MCF 10A (cell line): ENCODE results near the gene RAET1E. TPM values are rescaled to one million over a fixed set of nuclear protein-coding genes. Genes with fewer than 3 reads are reported as not detected.

Experiments
- BruUV-seq: library from RNA; stranded (reverse); fragments of 400-500 nt; replicated peaks from 2 replicates; lab custom pipeline; 2021; lab: Mats Ljungman, UMichigan
- CTCF ChIA-PET: fragments of 300-600 bp; sonication (Branson Sonifier 250); formaldehyde crosslinking; extraction: SDS; loops from one replicate; lab custom pipeline; 2021; ENCODE audit warnings: antibody characterized with exemption, inconsistent platforms; lab: Yijun Ruan, JAX
- POLR2A ChIA-PET: fragments of 300-600, 350-650 bp; sonication (Branson Sonifier 250); formaldehyde crosslinking; extraction: SDS; loops from one replicate; lab custom pipeline; 2020; ENCODE audit warnings: antibody characterized with exemption, inconsistent platforms; lab: Yijun Ruan, JAX
- DNase-seq: peaks from one replicate; pipeline ENCODE4 v3.0.0-alpha.2; 2018; ENCODE audit not compliant: unreplicated experiment
- H3K27ac Mint-ChIP-seq: one replicate; pipeline ENCODE4 v1.8.0; 2022; ENCODE audit warnings: mild to moderate bottlenecking, low read depth, mixed read lengths; ENCODE audit not compliant: unreplicated experiment
- H3K27me3 Mint-ChIP-seq: one replicate; pipeline ENCODE4 v1.8.0; 2022; ENCODE audit warnings: mixed read lengths; ENCODE audit not compliant: insufficient read depth, unreplicated experiment
- H3K36me3 Mint-ChIP-seq: one replicate; pipeline ENCODE4 v1.8.0; 2022; ENCODE audit warnings: mild to moderate bottlenecking, moderate library complexity, mixed read lengths; ENCODE audit not compliant: insufficient read depth, unreplicated experiment
- H3K4me1 Mint-ChIP-seq: one replicate; pipeline ENCODE4 v1.8.0; 2022; ENCODE audit warnings: mixed read lengths; ENCODE audit not compliant: insufficient read depth, unreplicated experiment
- H3K4me3 Mint-ChIP-seq: one replicate; pipeline ENCODE4 v1.8.0; 2022; ENCODE audit warnings: mild to moderate bottlenecking, moderate library complexity, mixed read lengths; ENCODE audit not compliant: unreplicated experiment
- H3K9me3 Mint-ChIP-seq: one replicate; pipeline ENCODE4 v1.8.0; 2022; ENCODE audit warnings: mixed read lengths; ENCODE audit not compliant: unreplicated experiment
- intact Hi-C: fragments of 100-400 bp; cut with micrococcal nuclease; formaldehyde crosslinking; loops from 2 replicates; pipeline ENCODE4 v1.14.1; 2022
- total RNA-seq: library from RNA; stranded (reverse); gene quantifications from 2 replicates; pipeline ENCODE4 v1.2.3, GENCODE V29; 2022
- TF ChIP-seq, protein P1 (sequence below): fragments of 200-600 bp; IDR thresholded peaks from one replicate; pipeline ENCODE4 v1.8.0; 2022; ENCODE audit warnings: antibody characterized with exemption, mild to moderate bottlenecking; ENCODE audit not compliant: unreplicated experiment

Gene RAET1E
- total RNA-seq, 1 experiment from 2014 or later: 37.6 TPM

DNA sequence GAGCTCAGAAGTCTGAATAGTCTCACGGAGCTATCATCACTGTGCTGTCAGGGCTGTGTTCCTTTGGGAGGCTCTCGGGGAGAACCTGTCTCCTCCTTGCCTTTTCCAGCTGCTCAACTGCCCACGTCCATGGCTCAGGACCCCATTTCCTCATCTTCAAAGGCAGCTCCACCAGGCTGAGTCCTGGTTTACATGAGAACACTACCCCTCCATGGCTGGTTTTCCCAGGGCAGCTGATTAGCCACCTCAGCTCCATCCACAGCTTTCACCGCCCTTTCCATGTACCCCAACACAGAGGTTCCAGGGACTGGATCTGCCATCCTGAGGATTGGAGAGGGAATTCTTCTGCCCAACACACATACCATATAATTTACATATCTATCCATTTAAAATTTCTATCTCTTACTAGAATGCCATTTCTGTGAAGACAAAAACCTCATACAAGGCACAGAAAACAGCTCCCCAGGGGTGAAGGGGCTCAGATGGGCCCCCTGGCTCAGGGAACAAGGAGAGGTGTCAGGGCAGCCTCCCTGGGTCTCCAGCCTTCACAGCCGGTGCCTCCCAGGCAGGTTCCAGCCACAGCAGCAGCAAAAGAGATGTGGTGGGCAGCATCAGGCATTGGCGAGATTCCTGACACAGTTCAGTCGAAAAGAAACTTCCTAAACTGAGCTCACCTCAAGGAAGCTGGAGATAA is 2.2 kb upstream of the RAET1E start:
- Mint-ChIP-seq H3K27ac (peak overlapping the region; percentile 66), H3K4me3 (no peak overlapping the region), H3K4me1 (peaks cover 54% of the 10 kb centered on the region), H3K9me3 (no peaks in the 10 kb centered on the region), H3K36me3 (no peaks in the 10 kb centered on the region), H3K27me3 (no peaks in the 10 kb centered on the region)
- TF ChIP-seq, protein P1, sequence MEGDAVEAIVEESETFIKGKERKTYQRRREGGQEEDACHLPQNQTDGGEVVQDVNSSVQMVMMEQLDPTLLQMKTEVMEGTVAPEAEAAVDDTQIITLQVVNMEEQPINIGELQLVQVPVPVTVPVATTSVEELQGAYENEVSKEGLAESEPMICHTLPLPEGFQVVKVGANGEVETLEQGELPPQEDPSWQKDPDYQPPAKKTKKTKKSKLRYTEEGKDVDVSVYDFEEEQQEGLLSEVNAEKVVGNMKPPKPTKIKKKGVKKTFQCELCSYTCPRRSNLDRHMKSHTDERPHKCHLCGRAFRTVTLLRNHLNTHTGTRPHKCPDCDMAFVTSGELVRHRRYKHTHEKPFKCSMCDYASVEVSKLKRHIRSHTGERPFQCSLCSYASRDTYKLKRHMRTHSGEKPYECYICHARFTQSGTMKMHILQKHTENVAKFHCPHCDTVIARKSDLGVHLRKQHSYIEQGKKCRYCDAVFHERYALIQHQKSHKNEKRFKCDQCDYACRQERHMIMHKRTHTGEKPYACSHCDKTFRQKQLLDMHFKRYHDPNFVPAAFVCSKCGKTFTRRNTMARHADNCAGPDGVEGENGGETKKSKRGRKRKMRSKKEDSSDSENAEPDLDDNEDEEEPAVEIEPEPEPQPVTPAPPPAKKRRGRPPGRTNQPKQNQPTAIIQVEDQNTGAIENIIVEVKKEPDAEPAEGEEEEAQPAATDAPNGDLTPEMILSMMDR: no peak
- ChIA-PET CTCF (interaction anchor here (0.7 to 2.1 kb wide), 6 partner anchors 19 to 1128 kb away, joined by 3 to 12 read pairs (median 4); no protein-coding TSS in a partner anchor), POLR2A (interaction anchor here (0.7 to 4.0 kb wide), 12 partner anchors 9 to 218 kb away, joined by 3 to 30 read pairs (median 5); partner anchors contain the start of gene RAET1G)
- intact Hi-C loops: no loop called here
- no TSS peak for BruUV-seq
- DNase-seq: no peak

DNA sequence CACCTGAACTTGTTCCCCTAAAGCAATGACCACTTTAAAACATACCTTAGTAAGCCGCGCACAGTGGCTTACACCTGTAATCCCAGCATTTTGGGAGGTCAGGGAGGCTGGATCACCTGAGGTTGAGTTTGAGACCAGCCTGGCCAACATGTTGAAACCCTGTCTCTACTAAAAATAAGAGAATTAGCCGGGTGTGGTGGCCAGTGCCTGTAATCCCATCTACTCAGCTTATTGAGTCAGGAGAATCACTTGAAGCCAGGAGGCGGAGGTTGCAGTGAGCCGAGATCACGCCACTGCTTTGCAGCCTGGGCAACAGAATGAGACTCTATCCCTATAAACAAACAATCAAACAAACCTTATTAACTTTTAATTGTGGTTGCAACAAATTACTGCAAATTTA is 1.6 kb upstream of the RAET1E start:
- H3K36me3 Mint-ChIP-seq: no peaks in the 10 kb centered on the region
- H3K27ac Mint-ChIP-seq: peak overlapping the region; percentile 66
- no peak for DNase-seq
- peaks cover 60% of the 10 kb centered on the region for H3K4me1 Mint-ChIP-seq
- TF ChIP-seq, protein P1: no peak
- no peaks in the 10 kb centered on the region for H3K27me3 Mint-ChIP-seq
- no peaks in the 10 kb centered on the region for H3K9me3 Mint-ChIP-seq
- BruUV-seq: no TSS peak
- no peak overlapping the region for H3K4me3 Mint-ChIP-seq
- CTCF ChIA-PET: interaction anchor here (0.7 to 2.1 kb wide), 3 partner anchors 52 to 1128 kb away, joined by 3 to 12 read pairs (median 3); no protein-coding TSS in a partner anchor
- intact Hi-C loops: no loop called here
- POLR2A ChIA-PET: interaction anchor here (1.6 to 4.0 kb wide), 6 partner anchors 8 to 53 kb away, joined by 5 to 30 read pairs (median 12); partner anchors contain the start of gene RAET1G

DNA sequence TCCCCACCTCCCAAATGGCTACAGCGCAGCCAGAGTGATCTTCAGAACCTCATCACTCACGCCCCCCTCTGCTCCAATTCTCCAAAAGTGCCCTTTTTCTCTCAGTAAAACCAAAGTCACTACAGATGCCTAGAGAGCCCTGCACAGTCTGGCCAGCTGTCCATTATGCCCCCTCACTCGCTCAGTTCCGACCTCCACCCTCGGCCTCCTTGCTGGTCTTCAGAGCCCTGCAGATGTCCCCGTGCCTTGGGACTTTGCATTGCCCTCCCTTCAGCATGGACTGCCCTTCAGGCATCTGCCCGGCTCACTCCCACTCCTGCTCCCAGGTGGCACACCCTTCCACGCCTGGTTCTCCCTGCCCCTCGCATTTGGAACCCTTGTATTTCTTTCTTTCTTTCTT is 1.1 kb upstream of the RAET1E start:
- TF ChIP-seq, protein P1: no peak
- H3K4me1 Mint-ChIP-seq: peaks cover 63% of the 10 kb centered on the region
- ChIA-PET POLR2A (interaction anchor here (1.9 to 4.0 kb wide), 3 partner anchors 8 to 52 kb away, joined by 11 to 30 read pairs (median 14); no protein-coding TSS in a partner anchor), CTCF (interaction anchor here (0.6 to 2.1 kb wide), 5 partner anchors 10 to 75 kb away, joined by 3 to 12 read pairs (median 4); no protein-coding TSS in a partner anchor)
- H3K9me3 Mint-ChIP-seq: no peaks in the 10 kb centered on the region
- H3K4me3 Mint-ChIP-seq: no peak overlapping the region
- intact Hi-C loops: no loop called here
- H3K36me3 Mint-ChIP-seq: no peaks in the 10 kb centered on the region
- no peak for DNase-seq
- H3K27me3 Mint-ChIP-seq: no peaks in the 10 kb centered on the region
- peak overlapping the region; percentile 66 for H3K27ac Mint-ChIP-seq
- BruUV-seq: no TSS peak
